RKO (cell line): Measurements from ENCODE around the gene SULT1C3.
"Not testable (repeated sequence)": the region's sequence is repeated elsewhere in the genome, so short reads cannot be mapped to it uniquely, and the experiment has no call there.

Experiments used
- DNase-seq: peaks from one replicate; pipeline ENCODE4 v3.0.0-alpha.2; 2016; ENCODE audit warnings: low spot score

Gene SULT1C3

GRCh38 chr2:108244667-108245414, 5.1 kb downstream of the SULT1C3 start:
- DNase-seq, result no peak

- no peak for DNase-seq
These were observed 13.3 kb downstream of the SULT1C3 start for GRCh38 chr2:108253106-108253505.

GRCh38 chr2:108257757-108258331, 18.1 kb downstream of the SULT1C3 start:
- DNase-seq, result peak; percentile 45

- DNase-seq, result no peak
These were observed 21.0 kb downstream of the SULT1C3 start for GRCh38 chr2:108260773-108261172.

GRCh38 chr2:108262036-108262435, 22.3 kb downstream of the SULT1C3 start:
- no peak for DNase-seq

- no peak for DNase-seq
These were observed 23.6 kb downstream of the SULT1C3 start for GRCh38 chr2:108263401-108263800.

GRCh38 chr2:108266218-108266617, 26.4 kb downstream of the SULT1C3 start:
- DNase-seq, result no peak

GRCh38 chr2:108267101-108267500, 27.3 kb downstream of the SULT1C3 start:
- DNase-seq, result no peak

- DNase-seq, result no peak
These were observed 28.2 kb downstream of the SULT1C3 start for GRCh38 chr2:108268001-108268400.

- no peak for DNase-seq
These were observed 30.6 kb downstream of the SULT1C3 start for GRCh38 chr2:108270346-108270745.

GRCh38 chr2:108270768-108271506, 31.2 kb downstream of the SULT1C3 start:
- DNase-seq, result no peak

- DNase-seq, result no peak
These were observed 32.0 kb downstream of the SULT1C3 start for GRCh38 chr2:108271691-108272253.

- DNase-seq, result no peak
These were observed 38.9 kb downstream of the SULT1C3 start for GRCh38 chr2:108278631-108279030.

- no peak for DNase-seq
These were observed 39.7 kb downstream of the SULT1C3 start for GRCh38 chr2:108279468-108279867.

GRCh38 chr2:108280466-108280865, 40.7 kb downstream of the SULT1C3 start:
- no peak for DNase-seq

GRCh38 chr2:108284566-108284965, 44.8 kb downstream of the SULT1C3 start:
- not testable (repeated sequence) for DNase-seq

GRCh38 chr2:108285616-108286015, 45.8 kb downstream of the SULT1C3 start:
- DNase-seq, result no peak

GRCh38 chr2:108287169-108287568, 47.4 kb downstream of the SULT1C3 start:
- no peak for DNase-seq

GRCh38 chr2:108288534-108289106, 48.9 kb downstream of the SULT1C3 start, which contains the start of gene SULT1C2:
Gene SULT1C2, plus strand, starts transcription at chr2:108288895. Its CDS starts 4,773 bp downstream, at chr2:108293668.
- no peak for DNase-seq

- DNase-seq, result no peak
These were observed 54.1 kb downstream of the SULT1C3 start for GRCh38 chr2:108293850-108294249.

- no peak for DNase-seq
These were observed 57.8 kb downstream of the SULT1C3 start for GRCh38 chr2:108297436-108298141.

- no peak for DNase-seq
These were observed 61.8 kb downstream of the SULT1C3 start for GRCh38 chr2:108301558-108301957.
